KBM-7 (cell line): ENCODE data around the gene HLA-DPA1.
"Not testable (repeated sequence)": the region's sequence is repeated elsewhere in the genome, so short reads cannot be mapped to it uniquely, and the experiment has no call there.

ENCODE experiments used
- DNase-seq: peaks from one replicate; pipeline ENCODE4 v3.0.0-alpha.2; 2015
- in situ Hi-C: fragments of 300-500 bp; cut with MboI; formaldehyde crosslinking; loops from 2 replicates; pipeline ENCODE4 v1.14.3; 2020; ENCODE audit warnings: low sequenced_read_pairs, low pct_unique_long_range_greater_than_20kb, mixed read lengths

HLA-DPA1 gene

GRCh38 chr6:33070909-33071308 is 2.5 kb downstream of the HLA-DPA1 start:
- DNase-seq, result no peak
- in situ Hi-C loops, result no loop called here

DNA sequence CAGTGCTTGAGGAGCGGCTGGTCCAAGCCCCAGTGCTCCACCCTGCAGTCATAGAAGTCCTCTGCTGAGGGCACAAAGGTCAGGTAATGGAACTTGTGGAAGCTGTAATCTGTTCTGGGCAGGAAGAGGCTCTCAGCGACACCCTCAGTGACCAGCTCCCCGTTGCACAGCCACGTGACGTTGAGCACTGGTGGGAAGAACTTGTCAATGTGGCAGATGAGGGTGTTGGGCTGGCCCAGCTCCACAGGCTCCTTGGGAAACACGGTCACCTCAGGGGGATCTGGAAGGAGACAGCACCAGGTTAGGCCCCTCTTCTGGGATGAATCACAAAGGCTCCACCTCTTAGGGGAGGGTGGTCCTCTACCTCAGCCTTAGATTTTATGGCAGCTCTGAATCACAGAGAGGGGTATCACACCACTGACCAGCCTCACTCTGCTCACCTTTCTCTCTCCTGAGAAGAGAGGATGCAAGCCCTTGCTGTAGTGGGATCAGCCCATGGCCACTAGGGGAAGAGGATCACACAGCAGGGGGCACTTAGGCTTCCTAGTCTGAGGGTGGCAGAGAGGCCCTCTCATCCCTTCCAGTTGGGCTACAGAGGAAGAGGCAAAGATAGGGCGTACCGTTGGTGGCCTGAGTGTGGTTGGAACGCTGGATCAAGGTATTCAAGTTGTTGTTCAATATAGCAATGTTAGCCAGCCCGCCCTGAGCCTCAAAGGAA is 4.3 kb downstream of the HLA-DPA1 start:
- DNase-seq, result no peak
- in situ Hi-C loops, result no loop called here

DNA sequence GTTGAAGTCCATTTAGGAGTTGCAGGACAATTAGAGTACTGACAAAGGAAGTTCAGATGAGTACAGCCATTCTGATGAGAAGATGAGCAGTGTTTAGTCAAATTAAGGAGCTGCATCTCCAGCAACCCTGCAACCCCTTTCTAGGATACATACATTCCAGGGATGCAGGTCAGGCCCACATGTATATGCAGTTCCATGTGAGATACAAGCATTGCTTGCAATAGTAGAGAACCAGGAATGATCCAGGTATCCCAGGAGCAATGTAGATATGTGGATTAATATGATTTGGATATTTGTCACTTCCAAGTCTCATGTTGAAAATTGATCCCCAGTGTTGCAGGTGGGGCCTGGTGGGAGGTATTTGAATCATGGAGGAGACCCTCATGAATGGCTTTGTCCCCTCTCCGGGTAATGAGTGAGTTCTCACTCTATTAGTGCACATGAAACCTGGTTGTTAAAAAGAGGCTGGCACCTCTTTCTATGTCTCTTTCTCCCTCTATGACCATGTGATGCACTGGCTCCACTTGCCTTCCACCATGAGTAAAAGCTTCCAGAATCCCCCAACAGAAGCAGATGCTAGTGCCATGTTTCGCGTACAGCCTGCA is 6.4 kb downstream of the HLA-DPA1 start:
- DNase-seq, result no peak

GRCh38 chr6:33065312-33065711 is 8.1 kb downstream of the HLA-DPA1 start:
- DNase-seq, result no peak
- in situ Hi-C loops, result no loop called here

More for the DNA sequence above, 6.4 kb downstream of the HLA-DPA1 start:
- in situ Hi-C loops, result no loop called here

GRCh38 chr6:33064723-33065122 is 8.7 kb downstream of the HLA-DPA1 start:
- in situ Hi-C loops, result no loop called here
- no peak for DNase-seq

GRCh38 chr6:33063435-33063834 is 10.0 kb downstream of the HLA-DPA1 start:
- DNase-seq, in situ Hi-C loops: not testable (repeated sequence)

GRCh38 chr6:33061987-33062386 is 11.5 kb downstream of the HLA-DPA1 start:
- in situ Hi-C loops, result no loop called here

GRCh38 chr6:33057222-33058150 is 16.0 kb downstream of the HLA-DPA1 start:
- no peak for DNase-seq
- in situ Hi-C loops, result no loop called here

More at GRCh38 chr6:33061987-33062386, 11.5 kb downstream of the HLA-DPA1 start:
- DNase-seq, result peak; percentile 37

DNA sequence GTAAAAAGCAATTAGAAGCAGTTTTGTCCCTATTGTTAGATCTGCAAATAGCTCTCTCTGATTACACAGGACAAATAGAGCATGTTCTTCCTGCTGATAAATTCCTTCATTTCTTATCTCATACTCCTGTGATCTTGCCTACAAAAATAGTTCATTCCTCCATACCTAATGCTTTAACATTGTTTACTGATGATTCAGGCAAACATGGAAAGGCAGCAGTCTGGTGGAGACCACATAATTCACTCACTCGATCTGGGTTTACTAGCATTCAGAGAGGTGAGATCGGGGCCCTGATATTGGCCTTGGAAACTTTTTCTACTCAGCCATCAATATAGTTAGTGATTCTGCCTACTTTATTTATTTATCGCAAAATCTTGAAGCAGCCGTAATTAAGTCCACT is 20.2 kb downstream of the HLA-DPA1 start:
- in situ Hi-C loops, result no loop called here
- DNase-seq, result no peak

DNA sequence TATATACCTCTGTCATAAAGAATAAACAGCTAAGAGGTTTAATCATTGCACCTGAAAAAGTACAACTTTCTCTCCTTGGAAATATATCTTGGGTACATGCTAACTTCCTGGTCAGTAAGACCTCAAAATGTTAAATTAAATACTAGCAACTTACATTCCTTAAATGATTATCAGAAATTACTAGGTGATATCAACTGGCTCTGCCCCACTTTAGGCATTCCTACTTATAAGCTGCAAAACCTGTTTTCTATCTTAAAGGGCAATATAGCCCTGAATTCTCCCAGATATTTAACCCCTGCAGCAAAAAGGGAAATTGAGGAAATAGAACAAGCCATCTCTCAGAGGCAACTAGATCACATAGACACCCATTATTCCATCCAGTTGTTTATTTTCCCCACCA is 20.8 kb downstream of the HLA-DPA1 start:
- in situ Hi-C loops, result no loop called here

GRCh38 chr6:33050014-33050810 is 23.2 kb downstream of the HLA-DPA1 start:
- in situ Hi-C loops, result no loop called here
- DNase-seq, result peak; percentile 63

More for the DNA sequence above, 20.8 kb downstream of the HLA-DPA1 start:
- DNase-seq, result no peak

- no peak for DNase-seq
- in situ Hi-C loops, result no loop called here
Observed at GRCh38 chr6:33049323-33050013, 24.0 kb downstream of the HLA-DPA1 start.

DNA sequence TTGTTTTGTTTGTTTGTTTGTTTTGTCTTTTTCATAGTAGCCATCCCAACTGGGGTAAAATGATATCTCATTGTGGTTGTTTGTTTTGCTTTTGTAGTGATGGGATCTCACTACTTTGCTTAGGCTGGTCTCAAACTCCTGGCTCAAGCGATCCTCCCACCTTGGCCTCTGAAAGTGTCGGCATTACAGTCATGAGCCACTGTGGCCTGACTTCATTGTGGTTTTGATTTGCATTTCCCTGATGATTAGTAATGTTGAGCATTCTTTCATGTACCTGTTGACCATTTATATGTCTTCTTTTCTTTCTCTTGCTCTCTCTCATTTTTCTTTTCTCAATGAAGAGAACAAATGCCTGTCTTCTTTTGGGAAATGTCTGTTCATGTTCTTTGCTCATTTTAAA is 33.3 kb downstream of the HLA-DPA1 start:
- no peak for DNase-seq
- in situ Hi-C loops, result no loop called here

GRCh38 chr6:33036535-33036934 is 36.9 kb downstream of the HLA-DPA1 start:
- no peak for DNase-seq
- in situ Hi-C loops, result no loop called here

GRCh38 chr6:33034554-33034953 is 38.9 kb downstream of the HLA-DPA1 start:
- DNase-seq, result no peak
- in situ Hi-C loops, result no loop called here

DNA sequence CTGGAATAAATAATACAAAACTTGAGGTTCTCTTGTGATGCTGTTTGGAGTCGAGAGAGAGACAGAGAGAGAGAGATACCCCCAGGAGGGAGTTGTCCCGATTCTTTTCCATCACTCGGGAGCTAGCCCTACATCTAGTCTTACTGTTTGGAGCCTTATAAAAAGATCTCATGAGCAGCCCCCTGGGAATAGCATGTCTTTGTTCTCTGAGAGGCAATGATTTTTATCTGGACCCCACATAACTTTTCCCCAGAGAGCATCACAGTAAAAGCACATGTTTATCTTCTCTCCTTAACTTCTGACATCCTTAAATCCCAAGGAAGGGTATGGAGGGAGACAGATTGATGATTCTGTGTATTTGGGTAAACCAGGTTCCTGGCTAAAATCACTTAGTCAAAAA is 43.2 kb downstream of the HLA-DPA1 start:
- no peak for DNase-seq
- in situ Hi-C loops, result no loop called here

- in situ Hi-C loops, result no loop called here
- peak; percentile 52 for DNase-seq
Observed at GRCh38 chr6:33029328-33030184, 43.9 kb downstream of the HLA-DPA1 start.
